NK-92 treated with Interleukin-12 subunit alpha and Interleukin-12 subunit beta, amount 100 ng/mL, for 24 hours (cell line): ENCODE measurements around the gene ZNF789.
"Not testable (repeated sequence)": the region's sequence is repeated elsewhere in the genome, so short reads cannot be mapped to it uniquely, and the experiment has no call there.

Experiments used
- DNase-seq: peaks from one replicate; lab custom pipeline; 2025; lab: John Stamatoyannopoulos, UW

The ZNF789 gene

DNA sequence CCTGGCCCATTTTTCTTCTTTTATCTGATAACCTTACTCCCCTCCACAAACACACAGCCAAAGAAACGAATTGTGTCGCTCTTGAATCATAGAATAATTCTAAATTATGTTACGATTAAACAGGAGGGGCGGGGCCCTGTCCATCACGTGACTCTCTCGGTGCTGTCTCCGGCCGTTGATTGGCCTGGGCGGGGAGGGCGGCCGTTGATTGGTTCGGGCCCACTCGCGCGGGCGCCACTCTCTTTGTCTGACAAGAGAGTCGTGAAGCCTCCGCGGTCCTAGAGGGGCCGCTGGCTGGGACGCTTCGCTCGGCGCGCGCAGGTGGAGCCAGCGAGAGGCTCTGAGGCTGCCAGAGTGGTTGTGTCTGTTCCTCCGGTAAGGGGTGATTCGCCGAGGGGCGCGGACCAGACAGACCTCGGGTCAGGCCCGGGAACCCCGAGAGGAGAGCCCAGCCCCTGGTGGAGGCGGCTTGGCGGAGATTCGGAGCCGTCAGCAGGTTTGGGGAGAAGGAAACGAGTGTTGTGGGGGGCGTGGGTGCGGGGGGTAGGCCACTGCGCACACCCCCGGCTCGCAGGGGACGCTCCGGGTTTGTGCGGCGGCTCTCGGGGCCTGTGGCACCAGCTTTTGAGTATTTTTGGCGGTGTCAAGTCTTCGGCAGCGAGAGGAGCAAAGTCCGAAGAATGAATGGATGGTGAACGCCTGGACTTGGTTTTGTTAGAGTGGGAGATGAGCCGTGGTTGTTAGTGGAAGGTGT lies at the start of gene ZNF789:
Gene ZNF789, plus strand, starts transcription at position 330 of the 754 bp plus-strand sequence. CDS start 3,567 bp downstream, outside the sequence.
- peak; percentile 97 for DNase-seq

DNA sequence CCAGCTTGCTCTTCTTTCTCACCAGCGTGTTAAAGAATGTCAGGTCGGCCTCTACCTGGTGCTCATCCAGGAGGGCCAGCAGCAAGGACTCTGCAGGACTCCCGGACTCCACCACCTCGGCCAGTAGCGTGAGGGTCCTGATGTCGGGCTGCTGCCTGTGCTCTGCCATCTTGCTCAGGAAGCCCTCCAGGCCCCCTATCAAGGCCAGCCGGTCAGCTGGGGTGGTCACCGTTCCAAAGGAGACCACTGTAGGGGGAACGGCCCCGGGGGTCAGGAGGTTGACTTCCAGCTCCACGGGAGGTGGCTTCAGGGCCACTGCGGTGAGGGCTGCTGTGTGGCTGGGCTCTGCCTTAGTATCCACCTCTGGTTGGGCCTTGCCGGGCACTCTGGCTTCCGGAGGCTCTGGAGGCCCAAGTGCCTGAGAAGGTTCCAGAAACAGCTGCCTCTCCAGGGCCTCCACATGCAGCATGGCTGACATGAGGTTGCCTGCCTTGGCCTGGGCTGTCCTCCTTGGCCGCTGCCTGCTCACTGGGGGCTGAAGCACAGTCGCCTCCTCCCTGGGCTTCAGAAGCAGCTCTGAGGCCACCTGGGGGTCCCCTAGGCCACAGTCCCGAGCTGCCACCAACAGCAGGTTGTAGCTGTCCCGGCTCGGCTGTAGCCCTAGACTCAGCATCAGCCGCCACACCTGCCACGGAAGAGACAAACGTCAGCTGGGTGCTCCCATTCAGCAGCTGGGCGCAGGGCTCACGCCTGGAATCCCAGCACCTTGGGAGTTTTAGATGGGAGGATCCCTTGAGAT lies 47.6 kb upstream of the ZNF789 start:
- DNase-seq, result no peak

DNA sequence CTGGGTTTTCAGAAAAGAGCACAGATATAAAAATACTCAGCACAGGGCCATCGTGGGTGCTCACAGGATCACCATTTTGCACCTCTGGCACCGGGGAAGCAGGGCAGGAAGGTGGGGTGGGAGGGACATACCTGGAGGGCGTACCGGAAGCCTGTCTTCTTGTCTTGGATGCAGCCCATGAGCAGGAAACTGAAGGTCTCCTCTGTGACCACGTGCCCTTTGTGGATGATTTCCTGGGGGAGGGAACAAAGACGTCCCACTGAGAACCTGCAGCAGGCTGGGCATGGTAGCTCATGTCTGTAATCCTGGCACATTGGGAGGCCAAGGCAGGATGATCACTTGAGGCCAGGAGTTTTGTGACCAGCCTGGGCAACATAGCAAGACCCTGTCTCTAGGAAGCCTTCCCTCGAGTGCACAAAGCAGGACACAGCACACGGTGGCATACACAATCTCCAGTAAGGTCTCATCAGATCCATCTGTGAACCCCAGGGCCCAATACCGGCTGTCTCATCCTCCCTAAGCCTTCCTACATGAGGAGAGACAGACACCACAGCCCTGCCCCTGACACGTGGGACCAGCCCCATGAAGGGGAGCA lies 43.6 kb upstream of the ZNF789 start:
- no peak for DNase-seq

DNA sequence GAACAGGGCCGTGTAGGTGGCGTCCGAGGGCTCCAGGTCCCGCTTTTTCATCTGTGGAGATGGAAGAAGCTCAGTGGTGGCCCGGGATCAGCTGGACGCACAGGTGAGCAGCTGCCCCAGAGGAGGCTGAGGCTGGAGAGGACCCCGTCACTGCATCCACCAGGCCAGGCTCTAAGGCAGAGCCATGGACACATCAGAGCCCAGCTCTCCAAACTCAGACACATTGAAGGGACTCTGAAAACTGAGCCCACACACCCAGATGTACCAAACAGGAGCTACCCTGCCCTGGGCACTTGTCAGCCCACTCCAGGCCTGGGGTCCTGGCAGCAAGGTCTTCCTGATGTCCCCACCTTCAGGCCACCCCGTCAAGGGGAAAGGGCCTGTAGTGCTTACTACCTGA lies 42.9 kb upstream of the ZNF789 start:
- no peak for DNase-seq

DNA sequence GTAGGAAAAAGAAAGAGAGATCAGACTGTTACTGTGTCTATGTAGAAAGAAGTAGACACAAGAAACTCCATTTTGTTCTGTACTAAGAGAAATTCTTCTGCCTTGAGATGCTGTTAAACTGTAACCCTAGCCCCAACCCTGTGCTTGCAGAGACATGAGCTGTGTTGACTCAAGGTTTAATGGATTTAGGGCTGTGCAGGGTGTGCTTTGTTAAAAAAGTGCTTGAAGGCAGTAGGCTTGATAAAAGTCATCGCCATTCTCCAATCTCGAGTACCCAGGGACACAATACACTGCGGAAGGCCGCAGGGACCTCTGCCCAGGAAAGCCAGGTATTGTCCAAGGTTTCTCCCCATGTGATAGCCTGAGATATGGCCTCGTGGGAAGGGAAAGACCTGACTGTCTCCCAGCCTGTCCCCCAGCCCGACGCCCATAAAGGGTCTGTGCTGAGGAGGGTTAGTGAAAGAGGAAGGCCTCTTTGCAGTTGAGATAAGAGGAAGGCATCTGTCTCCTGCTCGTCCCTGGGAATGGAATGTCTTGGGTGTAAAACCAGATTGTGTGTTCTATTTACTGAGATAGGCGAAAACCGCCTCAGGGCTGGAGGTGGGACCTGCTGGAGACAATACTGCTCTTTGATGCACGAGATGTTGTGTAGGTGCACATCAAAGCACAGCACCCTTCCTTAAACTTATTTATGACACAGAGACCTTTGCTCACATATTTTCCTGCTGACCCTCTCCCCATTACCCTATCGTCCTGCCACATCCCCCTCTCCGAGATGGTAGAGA lies 40.7 kb upstream of the ZNF789 start:
- DNase-seq, result not testable (repeated sequence)

DNA sequence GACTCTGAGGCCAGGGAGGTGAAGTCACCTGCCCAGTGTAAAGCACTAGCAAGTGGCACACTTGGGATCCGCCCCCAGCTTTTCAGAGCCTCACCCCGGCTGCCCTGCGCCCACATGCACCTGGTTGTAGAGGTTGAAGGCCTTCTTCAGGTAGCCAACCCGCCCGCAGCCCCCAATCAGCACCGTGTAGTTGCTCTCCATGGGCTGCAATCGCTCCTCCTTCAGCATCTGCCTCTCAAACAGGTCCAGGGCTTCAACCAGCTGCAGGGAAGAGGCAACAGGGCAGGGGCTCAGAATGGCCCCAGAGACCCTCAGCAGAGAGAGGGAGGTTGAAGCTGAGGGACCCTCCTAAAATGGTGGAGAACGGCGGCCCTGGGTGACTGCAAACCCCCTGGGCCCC lies 39.5 kb upstream of the ZNF789 start:
- DNase-seq, result no peak

DNA sequence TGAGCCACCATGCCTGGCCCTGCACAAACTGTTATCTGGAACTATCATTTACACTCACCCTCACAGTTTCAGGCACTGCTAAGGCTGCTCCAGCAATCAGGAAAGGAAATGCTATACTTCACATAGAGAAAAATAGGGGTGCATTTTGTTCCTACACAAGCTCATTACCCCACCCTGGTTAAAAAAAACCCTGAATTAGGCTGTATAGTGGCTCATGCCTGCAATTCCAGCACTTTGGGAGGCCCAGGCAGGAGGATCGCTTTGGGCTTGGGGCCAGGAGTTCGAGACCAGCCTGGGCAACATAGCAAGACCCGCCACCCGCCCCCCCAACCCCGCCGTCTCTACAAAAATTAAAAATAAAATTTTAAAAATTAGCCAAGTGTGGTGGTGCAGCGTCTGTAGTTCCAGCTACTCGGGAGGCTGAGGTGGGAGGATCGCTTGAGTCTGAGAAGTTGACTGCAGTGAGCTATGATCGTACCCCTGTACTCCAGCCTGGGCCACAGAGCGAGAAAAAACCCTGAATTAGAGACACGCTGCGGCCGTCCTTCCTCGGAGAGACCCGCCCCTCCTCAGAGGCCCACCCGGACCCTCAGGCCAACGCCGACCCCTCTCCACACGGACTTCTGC lies 34.6 kb upstream of the ZNF789 start:
- DNase-seq, result no peak

DNA sequence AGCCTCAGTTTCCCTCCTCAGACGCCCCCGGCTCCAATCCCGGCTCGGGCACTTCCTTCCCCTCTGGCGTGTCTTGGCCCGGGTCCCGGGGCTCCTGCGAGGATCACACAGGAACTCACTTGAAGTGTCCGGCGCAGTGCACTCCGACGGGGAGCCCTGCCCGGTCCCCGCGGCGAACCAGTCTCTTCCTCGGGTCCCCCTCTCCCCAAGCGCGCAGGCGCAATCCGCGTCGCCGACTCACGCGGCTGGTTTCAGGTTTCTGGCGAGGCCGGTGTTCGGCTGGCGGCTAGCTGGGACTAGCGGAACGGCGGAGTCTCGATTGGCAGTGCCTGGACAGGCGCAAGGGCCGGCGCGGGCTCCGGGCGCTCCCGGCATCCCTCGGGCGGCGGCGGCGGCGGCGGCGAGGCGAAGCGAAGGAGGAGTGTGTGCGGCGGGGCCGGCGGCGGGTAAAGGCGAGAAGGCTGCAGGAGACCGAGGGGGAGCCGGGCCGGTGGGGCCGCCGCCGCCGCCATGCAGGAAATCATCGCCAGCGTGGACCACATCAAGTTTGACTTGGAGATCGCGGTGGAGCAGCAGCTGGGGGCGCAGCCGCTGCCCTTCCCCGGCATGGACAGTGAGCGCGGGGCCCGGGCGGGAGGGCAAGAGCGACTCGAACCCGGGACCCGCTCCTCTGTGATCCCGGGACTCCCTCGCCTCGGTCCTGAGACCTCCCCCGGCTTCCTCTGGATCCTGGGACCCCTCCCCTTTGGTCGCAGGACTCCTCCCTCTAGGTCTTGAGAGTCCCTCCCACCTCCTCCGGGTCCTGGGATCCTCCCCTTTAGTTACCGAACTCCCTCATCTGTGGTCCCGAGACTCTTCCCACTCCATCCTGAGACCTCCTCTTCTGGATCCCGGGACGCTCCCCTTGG lies 33.9 kb upstream of the ZNF789 start, which contains the start of the genes CPSF4 and PTCD1:
Gene CPSF4, plus strand, starts transcription at position 371 of the 908 bp plus-strand sequence. Its CDS starts 140 bp downstream, at position 511.
Gene PTCD1, minus strand, starts transcription at position 226 of the 908 bp plus-strand sequence. CDS start 3,556 bp downstream, outside the sequence.
- DNase-seq, result peak; percentile 96

DNA sequence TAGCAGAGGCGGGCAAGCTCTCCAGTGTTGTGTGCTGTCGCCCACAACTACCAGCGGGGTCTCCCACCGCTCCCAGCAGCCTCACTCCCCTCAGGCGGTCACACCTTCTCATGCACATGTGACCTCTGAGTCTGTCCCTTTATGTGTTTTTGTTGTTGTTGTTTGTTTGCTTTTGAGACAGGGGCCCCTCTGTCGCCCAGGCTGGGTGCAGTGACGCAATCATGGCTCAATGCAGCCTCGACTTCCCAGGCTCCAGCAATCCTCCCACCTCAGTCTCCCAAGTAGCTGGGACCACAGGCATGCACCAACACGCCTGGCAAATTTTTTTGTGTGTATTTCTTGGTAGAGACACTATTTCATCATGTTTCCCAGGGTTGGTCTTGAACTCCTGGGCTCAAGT lies 32.5 kb upstream of the ZNF789 start:
- no peak for DNase-seq

DNA sequence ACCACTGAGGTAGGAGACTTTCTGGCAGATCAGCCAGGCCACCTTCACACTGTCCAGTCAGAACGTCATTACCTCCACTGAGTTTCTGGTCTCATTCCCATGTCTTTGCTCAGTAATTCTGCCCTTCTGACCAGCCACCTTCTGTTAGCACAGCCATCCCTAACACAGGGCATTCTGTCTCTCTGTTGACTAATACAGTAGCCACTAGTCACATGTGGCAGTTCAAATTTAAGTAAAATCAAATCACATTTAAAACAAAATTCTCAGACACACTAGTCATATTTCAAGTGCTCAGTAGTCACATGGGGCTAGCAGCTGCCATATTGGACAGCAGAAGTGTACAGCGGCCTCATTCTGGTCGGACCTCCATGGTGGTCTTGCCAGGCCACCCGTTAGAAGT lies 26.6 kb upstream of the ZNF789 start:
- DNase-seq, result no peak

DNA sequence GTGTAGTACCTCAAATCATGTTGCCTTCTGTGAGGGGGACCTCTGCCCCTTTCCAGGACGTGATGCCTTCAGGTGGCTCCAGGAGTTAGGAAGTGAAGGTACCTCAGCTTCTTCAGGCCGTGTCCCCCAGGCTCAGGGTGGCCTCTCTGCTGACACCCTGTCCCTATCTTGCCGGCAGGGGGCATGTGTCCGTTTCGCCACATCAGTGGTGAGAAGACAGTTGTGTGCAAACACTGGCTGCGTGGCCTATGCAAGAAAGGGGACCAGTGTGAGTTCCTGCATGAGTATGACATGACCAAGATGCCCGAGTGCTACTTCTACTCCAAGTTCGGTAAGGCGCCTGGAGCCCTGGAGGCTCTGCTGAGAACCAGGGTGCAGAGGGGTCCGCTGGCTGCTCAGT lies 24.7 kb upstream of the ZNF789 start:
- no peak for DNase-seq

DNA sequence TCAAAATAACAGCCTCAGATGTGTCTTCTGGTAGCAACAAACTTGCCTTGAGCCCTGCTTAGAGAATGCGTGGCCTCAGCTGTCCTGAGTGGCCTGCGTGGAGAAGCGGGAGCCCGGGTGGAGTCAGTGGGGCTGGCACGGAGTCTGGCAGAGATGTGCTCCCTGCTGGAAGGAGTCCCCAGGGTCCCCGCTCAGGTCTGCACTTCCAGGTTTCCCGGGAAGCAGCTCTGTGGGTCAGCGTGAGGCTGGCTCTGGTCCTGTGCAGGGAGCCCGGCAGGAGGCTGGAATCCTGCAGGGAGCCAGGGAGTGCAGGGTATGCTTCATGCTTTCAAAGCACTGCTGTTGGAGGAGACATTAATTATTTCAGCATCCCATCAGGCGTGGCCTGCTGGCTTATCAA lies 23.8 kb upstream of the ZNF789 start:
- no peak for DNase-seq

DNA sequence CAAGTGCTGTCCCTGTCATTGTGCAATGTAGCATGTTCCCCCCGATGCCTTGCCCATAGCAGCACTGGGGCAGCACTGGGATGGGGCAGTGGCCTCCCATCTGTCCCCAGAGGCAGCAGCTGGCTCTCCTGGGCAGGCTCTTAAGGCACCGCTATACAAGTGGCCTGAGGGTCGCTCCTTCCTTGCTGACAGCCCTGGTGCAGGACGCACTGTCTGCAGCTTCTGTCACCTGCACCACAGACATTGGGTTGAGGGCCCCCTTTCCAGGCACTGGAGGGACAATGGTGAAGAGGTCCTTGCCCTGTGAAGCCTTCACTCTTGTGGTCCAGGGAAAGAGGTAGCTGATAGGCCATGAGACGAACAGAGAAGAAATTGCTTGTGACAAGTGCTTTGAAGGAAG lies 23.4 kb upstream of the ZNF789 start:
- DNase-seq, result no peak

DNA sequence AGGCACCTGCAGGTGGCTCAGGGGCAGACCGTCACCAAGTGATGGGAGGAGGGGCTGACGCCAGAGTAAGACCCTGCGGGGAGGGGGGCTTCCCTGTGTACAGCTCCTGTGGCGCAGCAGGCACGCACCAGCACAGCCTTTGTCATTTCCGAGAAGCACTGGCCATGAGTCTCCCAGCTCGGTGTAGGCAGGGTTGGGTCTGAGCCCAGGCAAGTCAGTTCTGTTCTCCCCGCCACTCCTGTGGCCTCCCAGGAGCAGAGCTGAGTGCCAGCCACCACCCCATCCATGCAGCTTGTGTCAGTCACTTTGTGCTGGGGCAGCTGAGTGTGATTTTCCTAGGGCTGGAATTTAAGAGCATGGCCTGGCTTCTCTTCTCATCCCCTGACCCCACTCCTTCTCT lies 20.8 kb upstream of the ZNF789 start:
- no peak for DNase-seq

DNA sequence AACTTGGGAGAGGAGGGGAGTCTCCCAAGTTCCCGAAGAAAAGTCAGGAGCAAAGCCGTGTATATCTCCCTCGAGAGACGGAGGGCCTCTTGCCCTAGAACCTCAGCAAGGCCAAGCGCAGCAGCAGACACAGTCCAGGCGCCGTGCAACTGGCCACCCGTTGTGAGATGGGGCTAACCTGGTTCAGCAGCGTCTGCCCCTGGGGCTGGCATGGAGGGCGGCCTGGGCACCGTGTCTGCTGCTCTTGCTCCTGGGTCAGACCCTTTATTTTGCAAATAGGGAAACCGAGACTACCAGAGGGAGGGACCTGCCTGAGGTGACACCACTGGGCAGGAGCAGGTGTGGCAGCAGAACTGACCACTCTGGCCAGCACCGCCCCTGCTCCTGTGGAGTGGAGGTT lies 20.1 kb upstream of the ZNF789 start:
- no peak for DNase-seq

DNA sequence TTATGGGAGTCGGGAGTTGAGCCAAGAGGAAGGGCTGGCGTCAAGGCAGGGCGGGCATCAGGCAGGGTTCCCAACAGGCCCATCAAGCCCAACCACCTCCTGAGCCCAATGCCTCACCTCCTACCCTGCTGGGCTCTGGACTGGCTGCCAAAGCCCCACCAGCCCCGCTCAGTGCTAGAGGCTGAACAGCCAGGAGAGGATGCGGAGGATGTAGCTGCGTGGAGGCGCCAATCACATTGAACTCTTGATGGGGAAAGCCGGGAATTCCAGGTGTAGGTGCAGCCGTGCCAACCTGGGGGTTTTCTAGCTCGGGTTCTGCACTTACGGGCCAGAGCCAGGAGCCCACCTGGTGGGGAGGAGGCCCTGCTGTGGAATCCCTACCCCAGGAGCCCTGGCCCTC lies 19.6 kb upstream of the ZNF789 start:
- DNase-seq, result no peak

DNA sequence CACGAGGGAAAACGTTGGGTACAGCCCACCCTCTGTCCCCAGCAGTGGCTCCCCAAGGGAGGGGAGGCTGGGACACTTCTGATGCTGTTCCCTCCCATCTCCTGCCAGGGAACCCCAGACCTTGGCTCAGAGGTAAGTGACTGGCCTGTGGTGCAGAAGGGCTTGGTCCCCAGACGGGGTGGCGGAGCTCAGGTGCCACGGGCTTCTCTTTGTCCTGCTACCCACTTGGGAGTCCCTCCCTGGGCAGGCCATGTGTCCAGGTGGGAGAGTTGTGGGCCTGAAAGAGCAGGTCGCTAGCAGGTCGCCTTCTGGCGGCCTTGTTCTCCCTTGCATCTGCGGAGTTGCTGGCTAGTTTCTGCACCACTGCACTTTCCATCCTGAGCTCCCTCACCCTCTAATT lies 16.8 kb upstream of the ZNF789 start:
- no peak for DNase-seq

DNA sequence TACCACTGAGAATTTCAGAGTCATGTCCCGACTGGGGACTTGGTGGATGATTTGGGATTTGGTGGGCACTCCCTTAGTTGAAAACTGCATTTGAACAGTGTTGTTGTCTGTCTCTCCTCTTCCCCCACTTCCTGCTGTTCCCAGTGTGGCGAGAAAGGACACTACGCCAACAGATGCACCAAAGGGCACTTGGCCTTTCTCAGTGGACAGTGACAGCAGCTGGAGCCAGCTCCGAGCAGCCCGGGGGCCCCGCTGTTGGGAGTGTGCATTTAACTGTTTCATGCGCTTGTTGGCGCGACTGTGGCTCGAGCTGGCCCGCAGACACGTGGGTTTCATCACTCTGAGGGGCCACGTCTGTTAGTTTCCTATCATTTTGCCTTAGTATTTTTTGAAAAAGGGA lies 16.4 kb upstream of the ZNF789 start:
- no peak for DNase-seq

DNA sequence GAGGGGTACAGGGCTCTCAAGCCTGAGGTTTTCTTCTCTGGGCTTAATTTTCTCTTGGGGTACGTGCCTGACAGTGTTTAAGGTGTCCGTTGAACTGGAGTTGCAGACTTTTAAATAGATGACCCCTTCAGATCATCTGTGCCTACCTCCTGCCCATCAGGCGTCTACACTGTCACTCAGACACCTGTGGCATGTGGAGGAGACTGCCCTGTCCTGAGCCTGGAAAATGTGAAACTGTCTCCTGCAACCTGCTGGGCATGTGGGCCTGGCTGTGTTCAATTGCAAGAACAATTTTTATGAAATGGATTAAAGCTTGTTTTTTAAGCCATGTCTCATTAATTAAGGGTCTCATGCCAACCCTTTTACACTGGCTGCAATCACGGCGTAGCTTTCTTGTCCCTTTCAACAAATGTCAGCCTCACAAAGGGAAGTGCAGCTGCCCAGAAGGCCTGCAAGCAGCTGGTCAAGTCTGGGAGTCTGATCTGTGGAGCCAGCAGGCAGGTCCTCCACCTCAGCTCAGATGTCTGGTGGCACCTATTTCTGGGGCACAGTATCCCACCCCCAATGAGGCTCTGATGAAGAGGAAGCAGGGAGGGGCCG lies 15.5 kb upstream of the ZNF789 start:
- DNase-seq, result no peak
